ENCODE data around the gene MTERF1. TPM values are rescaled to one million over a fixed set of nuclear protein-coding genes. Genes with fewer than 3 reads are reported as not detected.

MTERF1 gene
- polyA plus RNA-seq, 1 experiment, result 3.6 TPM

GRCh38 chr7:91827169-91827568, 53.3 kb downstream of the MTERF1 start:
- H3K36me3 ChIP-seq (ENCODE audit: control insufficient read depth, insufficient read depth, low read length), result no peaks in the 10 kb centered on the region
- no peak for TF ChIP-seq CTCF (IDR thresholded peaks at IDR 0.05; ENCODE audit: insufficient read depth, low read depth, low read length)
- H3K4me3 ChIP-seq (ENCODE audit: low read depth, low read length), result no peak overlapping the region
- no peaks in the 10 kb centered on the region for H3K27me3 ChIP-seq (ENCODE audit: control insufficient read depth, insufficient read depth, low read length)
- ChIA-PET CTCF (interaction anchor here (1.1 kb wide), 1 partner anchor 17 kb away, joined by 4 read pairs; no protein-coding TSS in a partner anchor), POLR2A (interaction anchor here (0.6 kb wide), 1 partner anchor 85 kb away, joined by 6 read pairs; no protein-coding TSS in a partner anchor)
- DNase-seq (ENCODE audit: low read depth), result no peak

DNA sequence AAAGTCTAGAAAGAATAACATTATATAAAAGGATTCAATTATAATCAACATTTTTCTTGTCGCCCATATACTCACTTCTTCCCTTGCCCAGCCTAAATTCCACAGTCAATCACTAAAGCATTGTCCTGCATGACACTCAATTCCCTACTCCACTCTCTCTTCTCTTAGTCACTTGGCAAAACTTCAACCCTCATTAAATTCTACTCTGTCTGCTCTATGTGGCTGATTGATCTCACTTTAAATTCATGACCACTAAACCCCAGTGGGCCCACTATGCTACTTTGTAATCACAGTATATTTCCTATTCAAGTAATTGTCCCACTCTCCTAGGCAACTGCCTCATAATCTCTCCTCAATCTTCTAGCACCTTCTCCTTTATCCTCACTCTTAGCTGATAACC, 54.1 kb downstream of the MTERF1 start:
- no peak for TF ChIP-seq CTCF (IDR thresholded peaks at IDR 0.05; ENCODE audit: insufficient read depth, low read depth, low read length)
- H3K4me3 ChIP-seq (ENCODE audit: low read depth, low read length), result no peak overlapping the region
- H3K36me3 ChIP-seq (ENCODE audit: control insufficient read depth, insufficient read depth, low read length), result no peaks in the 10 kb centered on the region
- no peaks in the 10 kb centered on the region for H3K27me3 ChIP-seq (ENCODE audit: control insufficient read depth, insufficient read depth, low read length)
- ChIA-PET POLR2A (no interaction called here), CTCF (interaction anchor here (0.5 kb wide), 1 partner anchor 563 kb away, joined by 3 read pairs; no protein-coding TSS in a partner anchor)
- DNase-seq (ENCODE audit: low read depth), result no peak

- no peak for TF ChIP-seq CTCF (IDR thresholded peaks at IDR 0.05; ENCODE audit: insufficient read depth, low read depth, low read length)
- no peak overlapping the region for H3K4me3 ChIP-seq (ENCODE audit: low read depth, low read length)
- ChIA-PET POLR2A (no interaction called here), CTCF (interaction anchor here (1.6 kb wide), 1 partner anchor 623 kb away, joined by 4 read pairs; the partner anchor contains the start of gene GATAD1)
- no peak for DNase-seq (ENCODE audit: low read depth)
- no peaks in the 10 kb centered on the region for H3K36me3 ChIP-seq (ENCODE audit: control insufficient read depth, insufficient read depth, low read length)
- no peaks in the 10 kb centered on the region for H3K27me3 ChIP-seq (ENCODE audit: control insufficient read depth, insufficient read depth, low read length)
These were observed 56.3 kb downstream of the MTERF1 start for GRCh38 chr7:91824201-91824600.

Other genes starting within 250 kb of the MTERF1 start
- gene AKAP9, start 60.2 kb upstream of the MTERF1 start, polyA plus RNA-seq (2011; rRNA removed), result 7.4 and 13.6 TPM in 2 replicates